Endothelial cell (in vitro differentiated cells): Measurements from ENCODE around the gene FMOD. TPM values are rescaled to one million over a fixed set of nuclear protein-coding genes. Genes with fewer than 3 reads are reported as not detected.

Source experiments
- DNase-seq: peaks from one replicate; pipeline ENCODE4 v3.0.0; 2021; ENCODE audit warnings: low spot score
- H3K27ac Mint-ChIP-seq: one replicate; pipeline ENCODE4 v1.8.0; 2021; ENCODE audit warnings: mixed read lengths, inconsistent platforms; ENCODE audit not compliant: unreplicated experiment
- H3K27me3 Mint-ChIP-seq: one replicate; pipeline ENCODE4 v1.8.0; 2021; ENCODE audit warnings: mild to moderate bottlenecking, moderate library complexity, mixed read lengths, inconsistent platforms; ENCODE audit not compliant: unreplicated experiment
- H3K36me3 Mint-ChIP-seq: one replicate; pipeline ENCODE4 v1.8.0; 2021; ENCODE audit warnings: mild to moderate bottlenecking, low read depth, mixed read lengths, inconsistent platforms; ENCODE audit not compliant: unreplicated experiment
- H3K4me1 Mint-ChIP-seq: one replicate; pipeline ENCODE4 v1.8.0; 2021; ENCODE audit warnings: mild to moderate bottlenecking, mixed read lengths, inconsistent platforms; ENCODE audit not compliant: unreplicated experiment
- H3K4me3 Mint-ChIP-seq: one replicate; pipeline ENCODE4 v1.8.0; 2021; ENCODE audit warnings: mild to moderate bottlenecking, mixed read lengths, inconsistent platforms; ENCODE audit not compliant: unreplicated experiment
- H3K9me3 Mint-ChIP-seq: one replicate; pipeline ENCODE4 v1.8.0; 2021; ENCODE audit warnings: mixed read lengths, inconsistent platforms; ENCODE audit not compliant: unreplicated experiment
- total RNA-seq: library from RNA; stranded (reverse); fragmentation: NEBNext Ultra II Directional; extraction: Animal tissue kit (Norgen Biotek cat#: 25700); gene quantifications from one replicate; pipeline ENCODE4 v1.2.1, GENCODE V29; 2021; ENCODE audit not compliant: unreplicated experiment
- TF ChIP-seq, protein P1 (sequence below): fragments of 200-600 bp; sonication (generic); IDR thresholded peaks from one replicate; pipeline ENCODE4 v1.5.0; 2021; ENCODE audit warnings: antibody characterized with exemption; ENCODE audit not compliant: unreplicated experiment

Gene FMOD
- total RNA-seq, 1 donor from 2014 or later: not detected

- no peak overlapping the region for H3K27ac Mint-ChIP-seq
- TF ChIP-seq, protein P1, sequence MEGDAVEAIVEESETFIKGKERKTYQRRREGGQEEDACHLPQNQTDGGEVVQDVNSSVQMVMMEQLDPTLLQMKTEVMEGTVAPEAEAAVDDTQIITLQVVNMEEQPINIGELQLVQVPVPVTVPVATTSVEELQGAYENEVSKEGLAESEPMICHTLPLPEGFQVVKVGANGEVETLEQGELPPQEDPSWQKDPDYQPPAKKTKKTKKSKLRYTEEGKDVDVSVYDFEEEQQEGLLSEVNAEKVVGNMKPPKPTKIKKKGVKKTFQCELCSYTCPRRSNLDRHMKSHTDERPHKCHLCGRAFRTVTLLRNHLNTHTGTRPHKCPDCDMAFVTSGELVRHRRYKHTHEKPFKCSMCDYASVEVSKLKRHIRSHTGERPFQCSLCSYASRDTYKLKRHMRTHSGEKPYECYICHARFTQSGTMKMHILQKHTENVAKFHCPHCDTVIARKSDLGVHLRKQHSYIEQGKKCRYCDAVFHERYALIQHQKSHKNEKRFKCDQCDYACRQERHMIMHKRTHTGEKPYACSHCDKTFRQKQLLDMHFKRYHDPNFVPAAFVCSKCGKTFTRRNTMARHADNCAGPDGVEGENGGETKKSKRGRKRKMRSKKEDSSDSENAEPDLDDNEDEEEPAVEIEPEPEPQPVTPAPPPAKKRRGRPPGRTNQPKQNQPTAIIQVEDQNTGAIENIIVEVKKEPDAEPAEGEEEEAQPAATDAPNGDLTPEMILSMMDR: no peak
- no peaks in the 10 kb centered on the region for H3K36me3 Mint-ChIP-seq
- DNase-seq: no peak
- H3K9me3 Mint-ChIP-seq: no peaks in the 10 kb centered on the region
- H3K27me3 Mint-ChIP-seq: peaks cover 14% of the 10 kb centered on the region
- H3K4me1 Mint-ChIP-seq: peaks cover 57% of the 10 kb centered on the region
- no peak overlapping the region for H3K4me3 Mint-ChIP-seq
These were observed 51.8 kb downstream of the FMOD start for GRCh38 chr1:203299169-203299568.

DNA sequence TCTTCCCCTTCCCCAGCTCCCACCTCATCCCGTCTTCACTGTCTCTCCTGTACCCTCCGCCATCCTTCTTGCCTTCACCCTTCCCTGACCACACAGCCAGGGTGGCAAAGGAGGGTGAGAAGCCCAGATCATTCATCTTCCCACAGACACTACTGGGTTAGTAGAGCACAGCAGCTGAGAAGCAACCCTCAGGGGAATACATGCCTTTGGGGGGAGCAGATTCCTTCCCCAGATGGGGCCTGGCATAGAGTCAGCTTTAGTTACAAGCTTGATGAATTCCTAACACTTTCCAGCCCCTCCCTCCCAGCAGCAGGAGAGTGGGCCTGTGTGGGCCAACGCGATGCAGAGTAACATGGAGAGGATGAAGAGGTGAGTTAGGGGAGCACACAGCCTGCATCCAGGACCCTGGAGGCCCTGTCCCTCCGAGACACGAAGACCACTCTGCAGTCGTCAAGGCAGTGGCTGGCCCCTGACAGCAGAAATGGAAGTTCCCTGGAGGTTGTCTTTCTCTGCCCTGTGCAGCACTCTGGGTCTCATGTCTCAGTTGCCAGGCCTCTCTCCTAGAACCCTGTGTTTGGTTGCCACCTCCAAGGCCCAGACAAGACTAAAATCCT, 54.4 kb downstream of the FMOD start:
- H3K9me3 Mint-ChIP-seq: no peaks in the 10 kb centered on the region
- no peak overlapping the region for H3K4me3 Mint-ChIP-seq
- peaks cover 44% of the 10 kb centered on the region for H3K4me1 Mint-ChIP-seq
- TF ChIP-seq, protein P1: no peak
- H3K27me3 Mint-ChIP-seq: peaks cover 7% of the 10 kb centered on the region
- no peak overlapping the region for H3K27ac Mint-ChIP-seq
- no peaks in the 10 kb centered on the region for H3K36me3 Mint-ChIP-seq
- no peak for DNase-seq

DNA sequence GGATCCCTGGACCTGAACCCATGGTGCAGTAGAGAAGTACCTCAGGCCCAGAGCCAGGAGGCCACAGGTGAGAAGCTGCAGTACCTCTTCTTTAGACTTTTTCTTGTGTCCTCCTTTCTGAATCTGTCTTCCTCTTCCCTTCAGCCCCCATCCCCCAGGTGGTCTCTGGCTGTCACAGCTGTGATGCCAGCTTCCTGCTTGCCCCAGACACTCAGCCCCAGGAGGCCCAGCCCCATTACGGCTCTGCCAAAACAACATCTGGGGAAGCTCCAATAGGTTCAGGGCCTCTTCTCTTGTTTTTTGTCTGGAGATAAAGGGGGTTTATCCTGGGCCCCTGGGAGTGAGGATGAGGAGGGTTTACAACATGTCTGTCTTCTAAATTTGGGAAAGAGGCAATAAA, 55.1 kb downstream of the FMOD start:
- peaks cover 43% of the 10 kb centered on the region for H3K4me1 Mint-ChIP-seq
- no peaks in the 10 kb centered on the region for H3K9me3 Mint-ChIP-seq
- no peaks in the 10 kb centered on the region for H3K36me3 Mint-ChIP-seq
- DNase-seq: no peak
- no peak overlapping the region for H3K27ac Mint-ChIP-seq
- no peak overlapping the region for H3K4me3 Mint-ChIP-seq
- TF ChIP-seq, protein P1: no peak
- H3K27me3 Mint-ChIP-seq: peaks cover 7% of the 10 kb centered on the region

- Mint-ChIP-seq H3K9me3 (no peaks in the 10 kb centered on the region), H3K36me3 (no peaks in the 10 kb centered on the region), H3K27ac (peak overlapping the region; percentile 57), H3K4me1 (peaks cover 70% of the 10 kb centered on the region), H3K4me3 (no peak overlapping the region), H3K27me3 (peaks cover 24% of the 10 kb centered on the region)
- TF ChIP-seq, protein P1: no peak
- no peak for DNase-seq
These were observed 59.5 kb downstream of the FMOD start for GRCh38 chr1:203291201-203292096.

Other genes with a start within 250 kb of the FMOD start
- gene ADORA1, start 223.4 kb downstream of the FMOD start, total RNA-seq: 16.3 TPM
- gene MYBPH, start 175.3 kb downstream of the FMOD start, total RNA-seq: not detected
- 0.21 TPM for gene CHI3L1, start 164.4 kb downstream of the FMOD start, total RNA-seq
- gene CHIT1, start 121.4 kb downstream of the FMOD start, total RNA-seq: not detected
- 80.0 TPM for gene BTG2, start 45.6 kb downstream of the FMOD start, total RNA-seq
- 0.13 TPM for gene PRELP, start 124.7 kb upstream of the FMOD start, total RNA-seq
- gene OPTC, start 143.0 kb upstream of the FMOD start, total RNA-seq: 0.36 TPM